Gastrocnemius medialis (tissue), 4 donors: Measurements from ENCODE around the gene SLC18A2. TPM values are rescaled to one million over a fixed set of nuclear protein-coding genes. Genes with fewer than 3 reads are reported as not detected.

Source experiments
- ATAC-seq, 2 donors: fragments of 150-250 bp; one replicate each; pipeline ENCODE4 v1.9.1; 2016
- DNase-seq, 2 donors: peaks; one replicate each; pipeline ENCODE4 v3.0.0-alpha.2; 2019
- H3K27ac ChIP-seq, 4 donors: fragments of 200-600 bp; sonication (generic); 1 replicate in 1 of 4; 2 replicates in 3 of 4; pipeline ENCODE4 v1.5.1; 2016 to 2018; ENCODE audit warnings: mild to moderate bottlenecking in 2 of 4, moderate library complexity in 1 of 4
- H3K27me3 ChIP-seq, 3 donors: fragments of 200-600 bp; sonication (generic) in 2 of 3; 1 replicate in 1 of 3; 2 replicates in 2 of 3; pipeline versions ENCODE4 v1.5.1 to v1.6.0; 2016 to 2019; ENCODE audit warnings: mild to moderate bottlenecking in 1 of 3, moderate library complexity in 1 of 3
- H3K36me3 ChIP-seq, 2 donors: fragments of 200-600 bp; sonication (generic) in 1 of 2; one replicate each; pipeline ENCODE4 v1.5.1; 2017 to 2018
- H3K4me1 ChIP-seq, 2 donors: fragments of 200-600 bp; sonication (generic) in 1 of 2; one replicate each; pipeline ENCODE4 v1.5.1; 2016 to 2017; ENCODE audit warnings: mild to moderate bottlenecking in 2 of 2
- H3K4me3 ChIP-seq, 4 donors: fragments of 200-600 bp; sonication (generic) in 3 of 4; 1 replicate in 1 of 4; 2 replicates in 3 of 4; pipeline ENCODE4 v1.5.1; 2016 to 2019; ENCODE audit warnings: mild to moderate bottlenecking in 2 of 4
- H3K9me3 ChIP-seq, 3 donors: fragments of 200-600 bp; sonication (generic) in 2 of 3; 1 replicate in 1 of 3; 2 replicates in 2 of 3; pipeline ENCODE4 v1.5.1; 2016 to 2019
- CTCF ChIP-seq, 5 experiments: fragments of 450-650 bp in 3 of 5; fragments of 200-600 bp in 2 of 5; sonication (generic) in 2 of 5; IDR thresholded peaks in 4 of 5; conservative IDR thresholded peaks in 1 of 5; 1 replicate in 4 of 5; 2 replicates in 1 of 5; pipeline ENCODE4 v1.5.1; 2016 to 2019; ENCODE audit warnings: antibody characterized with exemption in 5 of 5, mild to moderate bottlenecking in 3 of 5, moderate library complexity in 3 of 5
- POLR2A ChIP-seq, 2 donors: fragments of 450-650 bp; IDR thresholded peaks; one replicate each; pipeline ENCODE4 v1.6.1; 2017; ENCODE audit warnings: antibody characterized with exemption in 2 of 2, mild to moderate bottlenecking in 2 of 2, moderate library complexity in 2 of 2
- in situ Hi-C, 4 donors: fragments of 200-750 bp; cut with MboI; loops; one replicate each; pipeline versions ENCODE4 v1.15.0 to v1.8.0; 2017; ENCODE audit warnings: low sequenced_read_pairs in 4 of 4
- intact Hi-C: fragments of 100-400 bp; cut with DNase I; formaldehyde crosslinking; loops from one replicate; pipeline ENCODE4 v1.15.1; 2023; ENCODE audit warnings: low total_unique reads
- total RNA-seq, 4 donors: library from RNA; depleted of rRNA; stranded (reverse); fragments of >200 nt; gene quantifications; one replicate each; pipeline versions ENCODE4 v1.1.0 to v1.2.3, GENCODE V29; 2016

Gene SLC18A2
- total RNA-seq, 4 donors from 2014 or later: 0.04 to 0.39 (median 0.13) TPM

- Histone ChIP-seq H3K4me3 (no peak overlapping the region), H3K27me3 (peaks cover 22 to 26% (median 24%) of the 10 kb centered on the region in 3 donors), H3K27ac (no peak overlapping the region), H3K36me3 (no peaks in the 10 kb centered on the region), H3K4me1 (no peaks in the 10 kb centered on the region), H3K9me3 (no peaks in the 10 kb centered on the region)
- intact Hi-C loops: no loop called here
- DNase-seq: no peak
- ATAC-seq: no peak
- in situ Hi-C loops: no loop called here
- TF ChIP-seq CTCF (IDR thresholded peaks at IDR 0.05 in 4 of 5, conservative IDR thresholded peaks at IDR 0.05 in 1 of 5) (no peak), POLR2A (IDR thresholded peaks at IDR 0.05) (no peak)
These were observed 943 bp upstream of the SLC18A2 start for GRCh38 chr10:117239721-117240620.

DNA sequence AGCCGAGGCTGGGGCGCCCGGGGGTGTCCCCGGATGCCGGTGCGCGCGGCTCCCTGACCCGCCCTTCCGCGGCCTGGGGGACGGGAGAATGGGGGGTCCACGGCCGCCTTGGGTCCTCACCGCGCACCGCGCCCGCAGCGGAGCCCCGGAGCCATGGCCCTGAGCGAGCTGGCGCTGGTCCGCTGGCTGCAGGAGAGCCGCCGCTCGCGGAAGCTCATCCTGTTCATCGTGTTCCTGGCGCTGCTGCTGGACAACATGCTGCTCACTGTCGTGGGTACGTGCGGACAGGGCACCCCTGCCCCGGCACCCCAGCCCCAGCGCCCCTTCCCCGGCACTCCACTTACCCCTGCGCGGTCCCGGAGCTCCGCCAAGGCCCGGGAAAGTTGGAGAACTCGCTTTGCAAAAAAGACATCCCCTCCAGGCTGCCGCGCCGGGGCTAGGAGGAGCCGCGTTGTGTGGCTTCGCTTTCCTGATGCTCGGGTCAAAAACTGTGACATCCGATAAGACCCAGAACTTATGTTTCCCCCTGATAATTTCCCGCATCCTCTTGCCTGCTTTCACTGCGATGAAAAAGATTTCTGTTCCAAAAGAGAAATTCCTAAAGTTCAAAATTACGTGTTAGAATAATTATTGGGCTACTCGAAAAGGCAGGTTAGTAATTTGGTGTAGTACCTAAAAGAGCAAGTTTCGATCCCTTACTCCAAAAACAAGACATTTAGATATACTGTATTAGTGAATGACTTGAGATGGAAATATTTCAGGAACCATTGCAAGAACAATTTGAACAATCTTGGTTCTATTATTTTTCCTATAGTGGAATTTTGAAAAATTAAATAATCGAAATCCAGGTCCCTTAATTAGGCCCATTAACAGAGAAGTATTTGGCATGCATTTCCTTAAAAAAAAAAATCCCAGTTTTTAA lies 888 bp downstream of the SLC18A2 start:
- intact Hi-C loops: no loop called here
- no peak overlapping the region for H3K4me3 ChIP-seq
- ATAC-seq (no peak), DNase-seq (no peak)
- no peaks in the 10 kb centered on the region for H3K9me3 ChIP-seq
- no peaks in the 10 kb centered on the region for H3K36me3 ChIP-seq
- no peaks in the 10 kb centered on the region for H3K4me1 ChIP-seq
- in situ Hi-C loops: no loop called here
- H3K27ac ChIP-seq: no peak overlapping the region
- peaks cover 22 to 29% (median 26%) of the 10 kb centered on the region in 3 donors for H3K27me3 ChIP-seq
- TF ChIP-seq CTCF (IDR thresholded peaks at IDR 0.05 in 4 of 5, conservative IDR thresholded peaks at IDR 0.05 in 1 of 5) (no peak), POLR2A (IDR thresholded peaks at IDR 0.05) (no peak)

GRCh38 chr10:117242463-117242832 lies 1.5 kb downstream of the SLC18A2 start:
- no peaks in the 10 kb centered on the region for H3K36me3 ChIP-seq
- ATAC-seq (no peak), DNase-seq (no peak)
- intact Hi-C loops: no loop called here
- H3K4me3 ChIP-seq: no peak overlapping the region
- H3K27me3 ChIP-seq: peaks cover 22 to 29% (median 26%) of the 10 kb centered on the region in 3 donors
- in situ Hi-C loops: no loop called here
- H3K4me1 ChIP-seq: no peaks in the 10 kb centered on the region
- TF ChIP-seq POLR2A (IDR thresholded peaks at IDR 0.05) (no peak), CTCF (IDR thresholded peaks at IDR 0.05 in 4 of 5, conservative IDR thresholded peaks at IDR 0.05 in 1 of 5) (no peak)
- no peak overlapping the region for H3K27ac ChIP-seq
- H3K9me3 ChIP-seq: no peaks in the 10 kb centered on the region

DNA sequence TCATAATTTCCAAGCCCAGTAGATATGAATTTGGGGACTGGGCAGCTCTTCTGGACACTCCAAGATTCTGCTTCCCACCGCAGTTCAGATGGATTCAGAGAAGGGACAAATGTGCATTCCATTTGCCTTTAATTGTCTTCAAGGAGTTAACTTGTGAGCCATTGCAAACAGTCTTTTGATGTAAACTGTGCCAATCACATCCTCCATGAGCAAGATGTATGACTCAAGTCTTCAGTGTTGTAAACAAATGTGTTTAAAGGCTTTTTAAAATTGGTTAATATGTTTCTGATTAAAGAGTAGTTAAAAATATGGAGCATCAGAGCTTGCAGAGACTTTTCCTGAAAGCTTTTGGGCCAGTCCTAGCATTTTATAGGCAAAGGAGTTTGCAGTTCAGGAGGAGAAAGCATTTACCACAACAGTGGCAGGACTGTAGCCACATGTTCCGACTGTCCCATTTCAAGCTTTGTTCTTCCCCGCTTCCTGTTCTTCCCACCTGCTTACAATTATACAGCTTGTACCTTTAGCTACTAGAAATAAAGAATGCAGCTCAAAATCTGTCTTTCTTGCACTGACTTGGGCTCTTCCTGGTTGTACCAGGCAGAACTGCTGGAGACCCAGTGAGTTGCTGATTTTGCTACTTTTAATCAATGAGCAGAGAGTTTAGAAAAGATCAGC lies 6.2 kb downstream of the SLC18A2 start:
- no peak overlapping the region for H3K4me3 ChIP-seq
- no peaks in the 10 kb centered on the region for H3K36me3 ChIP-seq
- H3K4me1 ChIP-seq: no peaks in the 10 kb centered on the region
- DNase-seq (no peak), ATAC-seq (no peak)
- H3K9me3 ChIP-seq: no peaks in the 10 kb centered on the region
- TF ChIP-seq POLR2A (IDR thresholded peaks at IDR 0.05) (no peak), CTCF (IDR thresholded peaks at IDR 0.05 in 4 of 5, conservative IDR thresholded peaks at IDR 0.05 in 1 of 5) (no peak)
- H3K27ac ChIP-seq: no peak overlapping the region
- intact Hi-C loops (no loop called here), in situ Hi-C loops (no loop called here)
- peaks cover 7 to 16% (median 12%) of the 10 kb centered on the region in 3 donors for H3K27me3 ChIP-seq
